NCI-H748 (cell line): ENCODE measurements around the gene ZFYVE28.

Experiments used
- DNase-seq: peaks from one replicate; lab custom pipeline; 2025; ENCODE audit not compliant: unreplicated experiment; lab: John Stamatoyannopoulos, UW

The ZFYVE28 gene

DNA sequence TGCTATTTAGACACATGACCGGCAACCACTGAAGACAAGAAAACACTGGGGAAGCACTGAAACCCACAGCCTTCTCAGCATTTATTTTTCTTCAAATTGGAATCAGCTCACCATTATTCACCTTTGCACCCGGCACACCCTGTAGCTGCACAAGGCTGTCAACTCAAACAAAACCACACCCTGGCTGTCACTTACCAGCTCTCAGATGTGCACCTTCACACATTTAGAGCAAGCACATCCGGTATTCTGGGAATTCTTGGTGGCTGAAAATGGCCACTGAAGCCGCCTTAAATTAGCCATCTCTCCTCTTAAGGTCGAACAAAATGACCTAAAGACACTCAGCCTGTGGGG lies 5.9 kb downstream of the ZFYVE28 start:
- peak; percentile 39 for DNase-seq

DNA sequence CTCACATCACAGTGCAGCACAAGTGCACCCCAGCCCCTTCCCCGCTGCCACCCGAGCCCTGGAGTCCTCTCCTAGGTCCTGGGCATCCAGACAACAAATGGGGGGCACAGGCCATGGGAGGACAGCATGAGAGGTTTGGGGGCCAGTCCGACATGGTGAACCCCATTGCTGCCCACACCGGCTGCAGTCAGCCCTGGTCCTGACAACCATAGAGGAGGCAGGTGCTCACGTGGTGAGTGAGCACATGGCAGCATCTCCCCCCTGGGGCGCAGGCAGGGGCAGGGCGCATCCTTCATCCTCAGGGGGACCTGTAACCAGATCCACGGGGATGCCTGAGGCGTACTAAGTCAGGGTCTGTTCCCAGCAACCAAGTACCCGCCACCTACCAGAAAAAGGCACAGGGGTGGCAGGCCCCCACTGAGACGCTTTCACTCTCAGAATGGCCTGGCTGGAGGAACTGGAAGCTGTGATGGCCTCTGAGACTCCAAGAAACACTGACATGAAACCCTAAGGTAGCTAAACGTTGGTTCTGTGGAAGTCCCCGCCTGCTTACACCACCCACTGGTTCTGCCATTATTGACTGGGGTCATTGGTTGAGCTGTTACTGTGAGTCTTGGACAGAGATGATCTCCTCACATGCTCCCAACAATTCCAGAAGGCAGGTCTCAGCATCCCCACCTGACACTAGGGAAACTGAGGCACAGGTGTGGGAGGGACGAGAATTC lies 6.5 kb downstream of the ZFYVE28 start:
- no peak for DNase-seq

DNA sequence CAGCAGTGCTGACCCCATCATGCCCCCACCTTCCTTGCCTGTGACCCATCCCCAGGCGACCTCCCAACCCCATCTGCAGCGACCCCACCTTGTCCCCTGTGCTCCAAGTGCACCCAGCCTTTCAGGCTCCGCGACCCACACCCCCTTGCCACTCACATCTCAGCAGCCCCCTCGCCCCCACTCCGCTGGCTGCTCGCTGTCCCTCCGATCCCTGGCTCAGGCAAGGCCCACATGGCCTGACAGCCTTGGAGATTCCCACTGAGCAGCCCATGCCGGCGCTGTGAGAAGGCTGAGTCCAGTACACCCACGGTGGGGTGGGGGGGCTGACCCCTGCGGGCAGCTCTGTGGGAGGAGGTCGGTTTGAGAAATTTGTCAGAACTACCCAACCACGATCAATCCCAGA lies 9.1 kb downstream of the ZFYVE28 start:
- no peak for DNase-seq

DNA sequence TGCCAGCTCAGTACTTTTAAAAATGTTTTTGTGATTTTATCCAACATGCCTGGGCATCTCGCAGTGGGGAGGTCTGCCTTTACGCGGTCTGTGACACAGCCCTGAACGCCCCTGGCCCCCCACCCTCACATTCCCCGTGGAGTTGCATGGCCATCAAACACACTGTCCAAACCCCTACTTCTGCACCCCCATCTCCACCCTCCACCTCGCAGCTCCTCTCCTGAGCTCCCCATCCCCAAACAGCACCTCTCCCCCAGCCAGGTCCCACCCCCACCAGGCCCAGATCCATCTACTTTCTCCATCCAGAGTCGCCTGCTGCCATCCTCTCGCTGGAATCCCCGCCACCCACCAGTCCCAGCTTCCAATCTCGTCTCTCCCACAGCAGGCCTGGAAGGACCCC lies 9.5 kb downstream of the ZFYVE28 start:
- DNase-seq = no peak

DNA sequence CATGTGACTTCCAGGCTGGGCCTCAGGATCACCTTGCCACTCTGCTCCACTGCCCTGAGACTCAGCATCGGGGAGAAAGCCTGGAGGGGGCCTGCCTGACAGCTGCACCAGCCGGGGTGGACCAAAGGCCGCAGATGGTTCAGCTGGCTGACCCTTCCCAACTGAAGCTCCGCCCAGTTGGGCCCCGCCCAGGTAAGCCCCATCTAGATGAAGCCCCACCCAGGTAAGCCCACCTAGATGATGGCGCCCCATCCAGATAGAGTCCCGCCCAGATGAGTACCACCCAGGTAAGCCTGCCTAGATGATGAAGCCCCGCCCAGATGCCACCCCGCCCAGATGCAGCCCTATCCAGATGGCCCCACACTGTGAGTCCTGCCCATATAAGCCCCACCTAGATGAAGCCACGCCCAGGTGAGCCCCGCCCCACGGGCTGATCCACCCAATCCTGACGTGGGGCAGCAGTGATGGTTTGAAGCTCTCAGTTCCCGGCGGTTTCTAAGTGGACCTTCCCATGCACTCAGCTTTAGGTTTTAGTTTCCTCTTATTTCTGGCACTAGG lies 10.0 kb downstream of the ZFYVE28 start:
- DNase-seq = no peak

DNA sequence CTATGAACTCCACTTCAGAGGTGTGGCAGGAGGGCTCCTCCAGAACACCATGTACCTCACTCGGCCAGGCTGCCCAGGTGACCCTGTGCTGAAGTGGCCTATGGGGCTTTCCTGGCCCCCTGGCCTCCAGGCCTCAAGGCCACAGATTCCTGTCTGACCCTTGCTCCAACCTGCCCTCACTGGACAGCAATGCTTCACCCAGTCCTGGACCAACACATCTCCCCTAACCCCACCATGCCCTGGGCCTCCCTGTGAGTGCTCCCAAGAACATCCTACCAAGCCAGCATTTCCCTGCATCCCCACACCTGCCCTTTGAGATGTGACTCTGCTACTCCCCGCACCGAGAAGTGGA lies 10.5 kb downstream of the ZFYVE28 start:
- DNase-seq = no peak

DNA sequence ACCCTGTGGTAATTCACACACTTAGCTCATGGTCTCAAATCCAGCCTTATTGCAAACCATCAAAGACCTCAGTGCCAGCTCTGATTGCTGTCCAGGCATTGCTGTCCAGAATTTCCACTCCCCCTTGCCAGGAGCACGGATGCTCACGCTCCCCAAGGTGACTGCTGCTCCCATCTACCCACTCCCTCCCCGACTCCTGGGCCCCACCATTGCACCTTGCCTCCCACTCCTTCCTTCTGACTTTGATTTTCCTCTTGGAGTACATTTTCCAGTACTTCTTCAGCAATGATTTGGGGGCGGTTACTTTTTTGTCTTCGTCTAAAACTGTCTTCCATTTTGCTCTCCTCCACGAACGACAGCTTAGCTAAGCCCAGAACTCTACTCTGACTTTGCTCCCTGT lies 11.5 kb downstream of the ZFYVE28 start:
- DNase-seq = no peak

DNA sequence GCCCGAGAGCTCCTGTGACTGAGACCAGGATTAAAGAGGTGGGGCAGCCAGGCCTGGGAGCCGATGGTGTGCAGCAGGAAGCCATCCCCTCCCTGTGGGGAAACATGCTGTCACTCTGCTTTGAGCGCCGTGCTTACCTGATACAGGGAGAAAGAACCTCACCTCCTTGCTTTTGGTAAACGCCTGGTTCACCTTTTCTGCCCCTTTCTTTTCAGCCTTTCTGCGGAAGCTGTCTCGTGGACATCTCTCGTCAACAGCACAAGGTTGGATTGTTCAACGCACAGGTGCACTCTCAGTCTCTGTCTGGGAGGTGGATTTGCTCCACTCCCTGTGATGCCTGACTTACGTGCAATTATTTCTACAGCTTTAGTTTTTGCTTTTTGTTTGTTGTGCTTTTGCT lies 12.0 kb downstream of the ZFYVE28 start:
- DNase-seq = no peak

DNA sequence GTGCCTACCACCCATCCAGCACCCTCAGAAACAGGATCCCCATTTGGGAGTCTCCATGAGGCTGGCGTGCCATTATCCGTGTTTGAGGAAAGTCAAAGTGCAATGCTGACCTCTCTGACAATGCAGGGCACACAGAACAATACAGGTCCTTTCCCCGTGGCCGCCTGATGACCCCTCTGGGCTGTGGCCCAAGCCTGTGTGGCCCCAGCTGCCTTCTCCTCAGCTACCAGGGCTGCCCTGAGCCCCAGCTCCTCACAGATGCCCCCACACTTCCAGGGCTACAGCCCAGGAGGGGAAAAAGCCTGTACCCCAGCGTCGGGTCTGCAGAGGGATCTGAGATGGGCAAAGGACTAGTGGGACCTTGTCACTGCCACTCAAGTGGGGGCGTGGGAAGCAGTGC lies 15.5 kb downstream of the ZFYVE28 start:
- DNase-seq = no peak

DNA sequence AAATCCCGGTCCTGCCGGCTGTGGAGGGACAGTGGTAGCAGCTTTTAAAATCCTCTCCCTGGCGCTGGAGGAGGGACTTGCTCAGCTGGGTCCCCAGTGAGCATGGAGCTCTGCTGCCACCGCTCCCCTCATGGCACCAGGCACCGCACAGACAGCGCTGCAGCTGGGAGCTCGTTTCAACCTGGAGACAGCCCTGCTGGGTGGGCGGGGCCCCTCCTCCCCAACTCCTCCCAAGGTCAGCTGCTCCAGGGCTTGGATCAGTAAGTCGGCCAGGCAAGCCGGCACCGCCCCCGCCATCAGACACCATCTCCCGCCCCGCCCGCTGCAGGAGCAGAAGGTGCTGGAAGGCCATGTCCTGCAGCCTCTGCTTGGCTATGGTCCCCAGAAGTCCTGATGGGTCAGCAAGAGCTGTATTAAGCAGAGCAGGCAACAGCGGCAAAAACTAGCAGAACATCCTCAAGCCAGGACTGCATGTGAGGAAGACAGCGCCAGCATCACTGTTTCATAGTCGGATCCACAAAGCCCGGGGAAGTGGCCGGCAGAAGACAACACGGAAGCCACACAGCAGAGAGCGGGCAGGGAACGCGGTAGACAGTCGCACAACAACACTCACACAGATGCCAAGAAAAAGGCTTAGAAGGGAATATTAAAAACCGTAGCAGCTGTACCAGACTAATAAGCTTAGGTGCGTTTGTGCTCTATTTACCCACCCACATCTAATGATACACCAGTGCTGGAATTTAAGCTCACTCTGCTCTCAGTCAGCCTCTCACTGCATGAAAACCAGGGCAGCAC lies 16.2 kb downstream of the ZFYVE28 start:
- DNase-seq = peak; percentile 28

DNA sequence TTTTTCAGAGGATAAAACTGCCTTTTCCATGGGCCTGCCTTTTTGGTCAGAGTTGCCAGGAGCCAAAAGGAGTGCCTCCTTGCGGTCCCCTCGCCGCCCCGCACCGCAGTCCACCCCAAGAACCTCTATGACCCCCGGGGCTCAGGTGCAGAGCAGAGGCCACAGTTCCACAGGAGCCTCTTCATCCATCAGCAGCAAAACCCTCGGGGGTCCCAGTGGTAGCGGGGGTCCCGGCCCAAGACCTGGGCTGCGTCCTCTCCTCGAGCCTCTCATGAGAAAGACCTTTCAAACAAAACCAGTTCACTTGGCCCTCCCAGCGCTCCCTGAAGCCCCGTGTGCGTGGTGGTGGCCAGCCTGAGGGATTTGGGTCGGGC lies 16.8 kb downstream of the ZFYVE28 start:
- no peak for DNase-seq

DNA sequence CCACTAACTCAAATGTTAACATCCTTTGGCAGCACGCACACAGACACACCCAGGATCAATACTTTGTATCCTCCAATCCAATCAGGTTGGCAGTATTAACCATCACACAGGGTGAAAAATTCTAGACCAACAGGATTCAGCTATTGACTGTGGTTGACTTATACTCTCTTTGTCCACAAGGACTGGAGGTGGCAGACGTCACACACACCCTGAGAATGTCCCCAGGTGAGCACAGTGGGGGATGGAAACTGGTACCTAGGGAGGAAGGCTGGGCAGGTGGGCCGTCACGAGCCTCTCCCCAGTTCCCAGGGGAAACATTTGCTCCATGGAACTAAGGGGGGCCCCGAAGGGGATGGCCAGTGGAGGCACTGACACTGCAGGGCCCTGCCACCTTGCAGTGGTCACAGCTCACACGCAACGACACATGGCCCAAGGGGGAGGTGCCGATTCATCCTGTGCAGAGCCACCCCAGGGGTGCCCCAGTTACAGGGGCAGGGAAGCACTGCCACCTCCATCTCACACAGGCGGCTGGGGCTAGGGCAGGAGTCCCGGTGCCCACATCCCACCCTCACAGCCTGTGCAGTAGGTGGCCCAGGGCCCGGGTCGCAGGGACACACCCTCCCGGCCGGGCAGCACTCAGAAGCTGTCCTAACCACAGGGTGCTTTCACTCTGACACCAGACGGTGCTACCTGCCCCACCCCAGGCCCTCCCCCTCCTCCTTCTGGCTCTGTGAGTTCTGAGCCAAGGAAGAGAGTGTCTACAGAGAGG lies 17.4 kb downstream of the ZFYVE28 start:
- no peak for DNase-seq

DNA sequence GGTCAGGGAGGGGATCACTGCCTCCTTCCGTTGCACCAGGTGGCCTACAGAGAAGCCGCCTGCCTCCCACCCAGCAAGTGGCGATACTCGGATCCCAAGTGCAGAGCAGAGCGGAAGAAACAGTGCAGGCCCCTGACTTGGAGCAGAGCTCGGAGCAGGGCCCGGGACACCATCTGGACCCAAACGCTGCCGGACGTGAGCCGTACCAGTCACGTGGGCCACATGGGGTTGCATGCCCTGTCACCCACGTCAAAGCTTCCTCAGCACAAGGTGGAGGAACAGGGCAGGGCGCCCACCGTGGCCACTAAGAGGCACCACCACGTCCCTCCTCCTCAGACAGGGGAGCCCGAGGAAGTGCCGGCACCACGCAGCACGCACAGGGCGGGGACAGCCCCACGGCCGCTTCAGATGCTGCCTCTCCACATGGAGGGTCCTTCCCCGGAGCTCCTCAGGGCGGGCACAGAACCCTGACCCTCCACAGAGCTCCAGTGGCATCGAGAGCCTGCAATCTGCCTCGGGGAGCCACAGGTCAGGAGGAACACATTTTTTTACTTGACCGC lies 18.7 kb downstream of the ZFYVE28 start:
- no peak for DNase-seq

DNA sequence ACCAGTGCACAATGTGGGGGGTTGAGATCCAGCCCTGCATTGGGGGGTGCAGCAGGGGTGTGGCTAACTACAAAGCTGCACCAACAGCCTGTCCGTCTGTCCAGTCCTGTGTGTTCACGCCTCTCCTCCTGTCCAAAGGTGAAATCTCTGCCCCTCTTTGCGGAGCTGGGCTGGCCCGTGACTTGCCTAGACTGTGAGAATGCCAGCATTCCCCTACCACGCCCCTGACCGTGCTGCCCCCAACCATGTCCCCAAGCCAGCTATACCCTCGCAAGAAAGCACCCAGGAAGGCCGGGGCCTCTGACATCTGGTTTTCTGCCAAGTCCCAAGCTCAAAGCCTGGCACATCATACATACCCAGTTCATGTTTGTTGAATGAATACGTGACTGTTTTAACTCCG lies 19.2 kb downstream of the ZFYVE28 start:
- DNase-seq = no peak

DNA sequence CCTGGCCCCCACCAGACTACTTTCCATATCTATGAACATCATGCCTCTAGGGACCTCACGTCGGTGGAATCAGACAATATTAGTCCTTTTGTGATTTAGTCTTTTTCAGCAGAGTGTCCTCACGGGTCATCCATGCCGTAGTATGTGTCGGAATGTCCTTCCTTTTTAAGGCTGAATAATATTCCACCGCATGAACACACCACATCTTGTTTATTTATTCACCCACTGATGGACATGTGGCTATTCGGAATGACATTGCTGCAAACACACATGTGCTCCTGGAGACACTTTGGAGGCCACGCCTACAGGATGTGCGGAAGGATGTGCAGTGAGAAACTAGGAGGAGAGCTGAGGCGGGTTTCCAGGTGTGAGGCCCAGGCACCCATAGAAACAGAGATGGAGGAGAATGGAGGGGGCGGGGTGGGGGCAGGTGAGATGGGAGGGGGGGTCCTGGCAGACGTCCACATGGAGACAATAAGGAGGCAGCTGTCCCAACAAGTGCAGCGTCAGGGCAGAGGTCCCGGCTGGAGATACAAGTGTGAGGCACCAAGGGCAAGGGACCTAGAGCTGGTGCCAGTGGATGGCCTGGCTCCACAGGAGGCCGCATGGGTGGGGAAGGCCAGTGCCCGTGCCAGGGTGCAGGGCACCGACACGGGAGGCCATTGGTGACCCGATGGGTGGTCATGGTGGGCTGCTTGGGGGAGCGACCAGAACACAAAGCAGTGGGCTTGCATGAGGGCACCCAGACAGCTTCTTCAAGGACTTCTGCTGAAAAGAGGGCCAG lies 20.7 kb downstream of the ZFYVE28 start:
- no peak for DNase-seq

DNA sequence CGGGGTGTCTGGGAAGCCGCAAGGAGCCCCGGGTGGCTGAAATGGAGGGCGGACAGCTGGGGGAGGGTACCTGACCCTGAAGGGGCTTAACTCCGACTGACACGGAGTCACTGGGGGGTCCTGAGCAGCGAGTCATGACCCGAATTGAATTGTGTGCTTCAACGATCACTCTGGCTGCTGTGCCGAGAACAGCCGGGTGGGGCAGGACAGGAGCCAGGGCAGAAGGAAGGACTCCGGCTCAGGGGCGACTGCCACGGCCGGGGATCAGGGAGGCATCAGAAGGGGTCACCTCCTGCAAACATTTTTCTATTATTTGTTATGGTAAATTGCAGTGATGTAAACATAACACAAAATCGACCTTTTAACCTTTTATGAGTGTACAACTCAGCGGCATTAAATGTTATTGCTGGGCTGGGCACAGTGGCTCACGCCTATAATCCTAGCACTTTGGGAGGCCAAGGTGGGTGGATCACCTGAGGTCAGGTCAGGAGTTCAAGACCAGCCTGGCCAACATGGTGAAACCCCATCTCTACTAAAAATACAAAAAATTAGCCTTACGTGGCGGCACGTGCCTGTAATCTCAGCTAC lies 21.6 kb downstream of the ZFYVE28 start:
- no peak for DNase-seq

DNA sequence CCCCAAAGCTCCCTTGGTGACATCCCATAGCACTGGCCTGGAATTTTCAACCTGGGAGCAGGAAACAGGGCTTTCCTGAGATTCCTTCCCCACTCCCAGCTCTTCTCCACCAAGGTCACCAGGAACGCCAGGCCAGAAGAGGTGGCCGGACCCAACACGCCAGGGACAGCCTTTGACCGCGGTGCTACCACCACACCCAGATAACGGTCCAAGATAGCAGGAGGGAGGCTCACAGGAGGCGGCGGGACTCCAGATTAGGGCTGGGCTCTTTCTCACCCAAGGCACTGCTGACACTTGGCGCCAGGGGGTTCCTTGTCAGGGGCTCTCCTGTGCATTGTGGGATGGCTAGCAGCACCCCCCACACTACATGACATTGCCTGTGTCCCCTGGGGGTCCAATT lies 22.9 kb downstream of the ZFYVE28 start:
- DNase-seq = no peak

DNA sequence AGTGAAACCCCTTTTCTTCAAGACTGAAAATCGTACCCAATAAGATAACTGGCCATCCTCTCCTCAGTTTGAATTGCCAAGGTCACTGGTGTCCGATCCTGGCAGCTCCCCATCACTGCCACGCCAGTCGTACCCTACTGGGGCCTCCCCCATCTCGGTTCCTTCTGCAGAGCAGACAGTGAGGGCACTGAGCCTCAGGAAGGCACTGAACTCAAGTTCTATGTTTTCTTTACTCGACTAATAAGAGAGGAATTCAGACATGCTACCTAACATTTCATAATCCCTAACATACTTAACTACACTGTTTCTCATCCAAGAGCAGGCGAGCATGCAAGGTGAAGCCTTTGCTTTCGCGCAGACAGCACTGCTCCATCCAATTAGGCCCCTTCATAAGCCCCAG lies 23.4 kb downstream of the ZFYVE28 start:
- no peak for DNase-seq

DNA sequence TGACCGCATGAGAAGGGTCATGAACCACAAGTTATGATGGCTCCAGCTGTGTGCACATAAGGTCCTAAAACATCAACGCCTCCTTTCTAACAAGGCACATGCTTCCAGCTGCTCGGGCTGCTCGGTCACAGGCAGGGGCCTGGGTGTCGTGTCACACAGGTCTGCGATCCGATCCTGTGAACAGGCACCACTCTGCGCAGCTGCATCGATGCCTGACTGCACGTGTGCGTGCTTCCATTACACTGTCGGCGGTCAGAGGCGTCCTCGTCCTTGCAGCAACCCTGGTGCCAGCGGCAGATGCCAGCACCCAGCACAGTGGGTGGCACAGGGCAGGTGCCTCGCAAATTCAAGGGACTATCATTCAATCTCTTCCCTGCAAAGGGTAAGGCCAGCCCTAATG lies 23.9 kb downstream of the ZFYVE28 start:
- DNase-seq = no peak
